HG03280 (cell line): ENCODE data around the gene ANKS1A.
"Not testable (repeated sequence)": the region's sequence is repeated elsewhere in the genome, so short reads cannot be mapped to it uniquely, and the experiment has no call there.

ENCODE experiments used
- ATAC-seq: cut with Tn5 transposase; IDR thresholded peaks from one replicate; pipeline ENCODE4 v1.9.1; 2021; ENCODE audit warnings: mild to moderate bottlenecking, moderate library complexity; ENCODE audit not compliant: unreplicated experiment

The ANKS1A gene, protein sequence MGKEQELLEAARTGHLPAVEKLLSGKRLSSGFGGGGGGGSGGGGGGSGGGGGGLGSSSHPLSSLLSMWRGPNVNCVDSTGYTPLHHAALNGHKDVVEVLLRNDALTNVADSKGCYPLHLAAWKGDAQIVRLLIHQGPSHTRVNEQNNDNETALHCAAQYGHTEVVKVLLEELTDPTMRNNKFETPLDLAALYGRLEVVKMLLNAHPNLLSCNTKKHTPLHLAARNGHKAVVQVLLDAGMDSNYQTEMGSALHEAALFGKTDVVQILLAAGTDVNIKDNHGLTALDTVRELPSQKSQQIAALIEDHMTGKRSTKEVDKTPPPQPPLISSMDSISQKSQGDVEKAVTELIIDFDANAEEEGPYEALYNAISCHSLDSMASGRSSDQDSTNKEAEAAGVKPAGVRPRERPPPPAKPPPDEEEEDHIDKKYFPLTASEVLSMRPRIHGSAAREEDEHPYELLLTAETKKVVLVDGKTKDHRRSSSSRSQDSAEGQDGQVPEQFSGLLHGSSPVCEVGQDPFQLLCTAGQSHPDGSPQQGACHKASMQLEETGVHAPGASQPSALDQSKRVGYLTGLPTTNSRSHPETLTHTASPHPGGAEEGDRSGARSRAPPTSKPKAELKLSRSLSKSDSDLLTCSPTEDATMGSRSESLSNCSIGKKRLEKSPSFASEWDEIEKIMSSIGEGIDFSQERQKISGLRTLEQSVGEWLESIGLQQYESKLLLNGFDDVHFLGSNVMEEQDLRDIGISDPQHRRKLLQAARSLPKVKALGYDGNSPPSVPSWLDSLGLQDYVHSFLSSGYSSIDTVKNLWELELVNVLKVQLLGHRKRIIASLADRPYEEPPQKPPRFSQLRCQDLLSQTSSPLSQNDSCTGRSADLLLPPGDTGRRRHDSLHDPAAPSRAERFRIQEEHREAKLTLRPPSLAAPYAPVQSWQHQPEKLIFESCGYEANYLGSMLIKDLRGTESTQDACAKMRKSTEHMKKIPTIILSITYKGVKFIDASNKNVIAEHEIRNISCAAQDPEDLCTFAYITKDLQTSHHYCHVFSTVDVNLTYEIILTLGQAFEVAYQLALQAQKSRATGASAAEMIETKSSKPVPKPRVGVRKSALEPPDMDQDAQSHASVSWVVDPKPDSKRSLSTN

DNA sequence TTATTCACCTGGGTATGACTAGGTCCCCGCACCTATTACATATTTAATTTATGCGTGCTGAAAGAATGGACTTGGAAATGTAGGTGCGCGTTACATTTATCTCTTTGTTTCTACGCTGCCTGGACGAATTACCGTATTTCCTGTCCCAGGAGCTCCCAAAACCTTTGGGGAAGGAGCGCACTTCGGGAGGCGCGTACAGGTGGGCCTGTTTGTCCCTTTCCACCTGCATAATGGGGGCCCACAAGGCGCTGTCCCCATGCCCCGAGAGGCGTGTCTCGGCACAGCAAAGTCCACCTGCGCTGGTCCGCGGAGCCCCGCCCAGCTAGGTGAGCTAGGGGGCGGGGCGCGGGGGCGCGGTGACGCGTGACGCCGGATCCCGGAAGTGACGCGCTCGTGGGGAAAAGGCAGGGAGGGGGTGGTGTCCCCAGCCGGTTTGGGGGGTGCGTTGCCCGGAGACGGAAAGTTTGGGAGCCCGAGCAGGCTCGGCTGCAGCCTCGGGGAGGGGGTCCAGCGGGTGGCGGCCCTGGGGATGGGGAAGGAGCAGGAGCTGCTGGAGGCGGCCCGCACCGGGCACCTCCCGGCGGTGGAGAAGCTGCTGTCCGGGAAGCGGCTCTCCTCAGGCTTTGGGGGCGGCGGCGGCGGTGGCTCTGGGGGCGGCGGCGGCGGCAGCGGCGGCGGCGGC, at the start of gene ANKS1A:
Gene ANKS1A (plus strand): TSS at position 382 of the 682 bp plus-strand sequence. CDS start 148 bp downstream, at position 530.
- ATAC-seq, result peak; percentile 53

GRCh38 chr6:34839666-34840352, 49.2 kb upstream of the ANKS1A start:
- ATAC-seq, result no peak

DNA sequence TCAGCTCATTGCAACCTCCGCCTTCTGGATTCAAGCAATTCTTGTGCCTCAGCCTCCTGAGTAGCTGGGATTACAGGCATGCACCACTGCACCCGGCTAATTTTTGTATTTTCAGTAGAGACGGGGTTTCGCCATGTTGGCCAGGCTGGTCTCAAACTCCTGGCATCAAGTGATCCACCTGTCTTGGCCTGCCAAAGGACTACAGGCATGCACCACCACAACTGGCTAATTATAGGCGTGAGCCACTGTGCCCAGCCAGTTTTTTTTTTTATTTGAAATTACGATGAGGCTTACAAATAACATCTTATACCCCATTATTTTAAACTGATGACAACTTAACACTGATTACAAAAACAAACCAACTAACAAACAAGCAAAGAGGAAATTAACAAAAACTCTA, 40.0 kb upstream of the ANKS1A start:
- not testable (repeated sequence) for ATAC-seq

- no peak for ATAC-seq
These were observed 37.7 kb upstream of the ANKS1A start for GRCh38 chr6:34851361-34851760.

- ATAC-seq, result no peak
These were observed 36.5 kb upstream of the ANKS1A start for GRCh38 chr6:34852406-34853085.

GRCh38 chr6:34855463-34855862, 33.6 kb upstream of the ANKS1A start:
- no peak for ATAC-seq

DNA sequence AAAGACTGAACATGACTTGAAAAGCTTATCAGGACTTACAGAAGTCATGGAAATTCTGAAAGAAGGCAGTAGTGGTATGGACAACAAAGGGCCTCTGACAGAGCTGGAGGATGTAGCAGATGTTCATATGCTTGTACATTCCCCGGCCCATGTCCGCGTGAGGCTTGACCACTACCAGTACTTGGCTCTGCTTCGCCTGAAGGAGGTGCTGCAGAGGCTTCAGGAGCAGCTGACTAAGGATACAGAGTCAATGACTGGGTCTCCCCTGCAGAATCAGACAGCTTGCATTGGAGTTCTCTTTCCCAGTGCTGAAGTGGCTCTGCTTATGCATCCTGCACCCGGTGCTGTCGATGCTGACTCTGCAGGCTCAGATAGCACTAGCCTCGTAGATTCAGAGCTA, 30.4 kb upstream of the ANKS1A start:
- no peak for ATAC-seq

DNA sequence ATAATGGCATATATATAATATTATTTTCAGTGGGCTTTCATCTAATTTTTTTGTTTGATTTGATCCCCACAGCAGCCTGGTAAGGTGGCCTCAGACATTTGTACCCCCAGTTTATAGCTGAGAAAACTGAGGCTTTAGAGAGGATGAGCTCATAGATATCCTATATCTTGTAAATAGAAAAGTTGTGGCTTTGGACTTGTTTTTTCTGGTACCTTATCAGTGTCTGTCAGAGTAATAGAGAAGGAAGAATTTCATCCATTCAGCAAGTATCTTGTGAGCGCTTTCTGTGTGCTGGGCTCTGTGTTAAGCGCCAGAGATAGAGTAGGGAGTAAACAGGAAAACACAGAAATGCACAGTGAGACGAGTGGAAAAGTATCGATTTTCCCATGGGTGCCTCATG, 29.1 kb upstream of the ANKS1A start:
- no peak for ATAC-seq

- no peak for ATAC-seq
These were observed 28.3 kb upstream of the ANKS1A start for GRCh38 chr6:34860776-34861175.

GRCh38 chr6:34864007-34864406, 25.0 kb upstream of the ANKS1A start:
- ATAC-seq, result no peak

- ATAC-seq, result no peak
These were observed 23.9 kb upstream of the ANKS1A start for GRCh38 chr6:34865107-34865506.

DNA sequence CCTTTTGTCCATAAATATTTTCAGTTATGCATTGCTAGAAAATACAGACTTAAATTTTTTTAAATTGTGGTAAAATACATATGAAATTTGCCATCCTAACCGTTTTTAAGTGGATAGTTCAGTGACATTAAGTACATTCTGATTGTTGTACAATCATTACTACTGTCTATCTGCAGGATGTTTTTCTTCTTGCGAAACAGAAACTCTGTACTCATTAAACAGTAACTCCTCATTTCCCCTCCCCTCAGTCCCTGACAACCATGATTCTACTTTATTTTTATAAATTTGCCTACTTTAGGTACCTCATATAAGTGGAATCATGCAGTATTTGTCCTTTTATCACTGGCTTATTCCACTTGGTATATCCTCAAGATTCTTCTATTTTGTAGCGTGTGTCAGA, 22.5 kb upstream of the ANKS1A start:
- no peak for ATAC-seq

DNA sequence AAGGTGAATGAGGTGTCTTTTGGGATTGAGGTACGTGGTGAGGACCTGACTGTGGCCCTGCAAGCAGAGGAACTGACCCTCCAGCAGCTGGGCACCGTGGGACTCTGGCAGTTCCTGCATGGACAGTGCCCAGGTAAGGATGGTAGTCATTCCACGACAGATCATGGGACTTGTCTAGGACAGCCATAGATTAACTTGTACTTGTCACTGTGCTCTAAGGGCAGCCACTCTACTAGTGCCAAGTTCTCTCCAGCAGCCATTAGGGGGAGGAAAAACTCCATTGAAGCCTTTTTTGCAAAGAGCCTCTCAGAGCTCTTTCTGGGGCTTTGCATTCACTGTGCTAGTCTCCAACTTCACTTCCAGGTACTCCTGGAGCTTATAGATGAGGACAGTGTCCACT, 21.6 kb upstream of the ANKS1A start:
- ATAC-seq, result no peak

DNA sequence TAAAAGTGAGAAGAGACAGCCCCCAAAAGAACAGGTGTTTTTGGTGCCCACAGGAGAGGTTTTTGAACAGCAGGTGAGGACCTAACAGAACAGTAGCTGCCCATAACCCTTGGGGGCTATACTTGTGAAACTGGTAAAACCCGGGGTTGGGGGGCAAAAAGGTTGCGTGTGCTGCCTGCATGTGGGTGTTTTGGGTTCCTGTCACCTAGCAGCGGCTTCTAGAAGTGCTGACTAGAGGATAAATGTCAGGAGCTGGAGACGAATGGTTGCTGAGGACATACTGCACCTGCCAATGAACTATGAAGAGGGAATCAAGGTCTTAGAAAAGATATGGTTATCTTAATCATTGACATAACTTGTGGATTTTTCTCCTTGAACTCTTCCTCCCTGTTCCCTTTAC, 17.2 kb upstream of the ANKS1A start:
- ATAC-seq, result no peak

DNA sequence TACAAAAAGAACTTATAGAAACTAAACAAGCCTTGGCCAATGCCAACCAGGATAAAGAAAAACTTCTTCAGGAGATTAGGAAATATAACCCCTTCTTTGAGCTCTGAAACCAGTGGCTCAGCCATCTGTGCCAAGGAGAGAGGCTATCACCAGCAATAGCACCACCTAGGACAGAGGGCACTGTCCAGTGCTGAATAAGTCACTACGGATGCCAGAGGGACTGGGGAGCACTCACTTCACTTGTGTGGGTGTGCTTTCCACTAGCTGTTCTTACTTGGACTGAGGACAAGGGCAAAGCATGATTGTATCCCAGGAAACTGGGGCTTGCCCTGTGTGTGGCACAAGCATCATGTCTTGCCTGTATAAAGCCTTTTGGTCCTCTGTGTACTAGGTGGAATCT, 16.7 kb upstream of the ANKS1A start:
- no peak for ATAC-seq

DNA sequence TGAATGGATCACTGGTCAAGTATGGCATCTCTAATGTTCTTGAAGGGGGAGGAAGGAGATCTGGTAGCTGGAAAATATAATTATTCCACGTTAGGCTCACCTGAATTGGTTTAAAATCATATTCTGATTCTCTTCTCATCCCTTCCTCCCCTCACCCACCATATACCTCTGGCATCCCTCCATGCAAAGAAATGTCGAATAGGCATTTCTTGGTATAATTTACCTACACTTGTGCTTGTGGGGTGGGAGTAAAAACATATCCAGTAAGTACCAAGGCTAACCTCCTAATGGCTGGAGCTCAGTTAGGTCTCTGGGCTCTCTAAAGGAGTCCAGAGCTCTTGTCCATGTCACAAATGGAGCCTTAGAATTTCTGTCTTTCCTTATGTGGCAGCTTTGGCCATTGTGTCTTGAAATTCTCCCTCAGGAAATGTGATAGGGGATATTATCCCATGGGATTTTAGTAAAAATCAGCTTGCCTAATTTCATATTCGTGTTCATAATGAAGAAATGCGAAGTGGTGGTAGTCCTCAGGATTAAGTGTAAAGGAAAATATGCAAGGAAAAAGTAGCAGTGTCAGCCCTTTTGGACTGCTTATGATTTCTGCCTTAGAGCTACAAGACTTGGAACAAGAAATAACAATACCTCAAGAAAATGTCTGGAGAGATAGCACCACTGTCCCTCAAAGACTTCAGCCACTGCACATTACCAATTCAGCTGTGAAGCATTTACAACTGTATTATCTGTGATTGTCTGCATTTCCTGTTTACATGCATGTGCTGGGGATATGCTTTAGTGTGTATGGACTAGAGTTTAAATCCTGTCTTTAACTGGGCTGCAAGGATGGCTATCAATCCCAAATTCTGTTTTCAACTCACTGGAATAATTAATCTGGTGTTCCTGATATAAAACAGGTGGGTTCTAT, 13.5 kb upstream of the ANKS1A start:
- no peak for ATAC-seq

GRCh38 chr6:34876472-34876871, 12.6 kb upstream of the ANKS1A start:
- ATAC-seq, result no peak

GRCh38 chr6:34877259-34877658, 11.8 kb upstream of the ANKS1A start:
- no peak for ATAC-seq
